GM18907 (cell line): Measurements from ENCODE around the gene ITPK1.

Experiments used
- ATAC-seq: cut with Tn5 transposase; IDR thresholded peaks from one replicate; pipeline ENCODE4 v1.9.1; 2021; ENCODE audit warnings: mild to moderate bottlenecking, moderate library complexity; ENCODE audit not compliant: unreplicated experiment

The ITPK1 gene

DNA sequence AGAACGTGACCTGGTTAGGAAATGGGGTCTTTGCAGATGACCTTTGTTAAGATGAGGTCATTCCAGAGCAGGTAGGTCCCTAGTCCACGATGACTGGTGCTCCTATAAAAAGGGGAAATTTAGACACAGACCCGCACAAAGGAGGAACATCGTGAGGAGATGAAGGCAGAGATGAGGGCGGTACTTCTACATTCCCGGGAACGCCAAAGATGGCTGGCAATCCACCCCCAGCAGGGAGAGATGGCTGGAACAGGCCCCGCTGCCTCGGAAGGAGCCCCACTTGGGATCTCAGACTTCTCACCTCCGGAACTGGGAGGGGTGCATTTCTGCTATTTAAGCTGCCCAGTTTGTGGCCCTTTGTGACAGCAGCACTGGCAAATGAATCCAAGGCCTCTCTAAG is 85.0 kb downstream of the ITPK1 start:
- ATAC-seq = no peak

DNA sequence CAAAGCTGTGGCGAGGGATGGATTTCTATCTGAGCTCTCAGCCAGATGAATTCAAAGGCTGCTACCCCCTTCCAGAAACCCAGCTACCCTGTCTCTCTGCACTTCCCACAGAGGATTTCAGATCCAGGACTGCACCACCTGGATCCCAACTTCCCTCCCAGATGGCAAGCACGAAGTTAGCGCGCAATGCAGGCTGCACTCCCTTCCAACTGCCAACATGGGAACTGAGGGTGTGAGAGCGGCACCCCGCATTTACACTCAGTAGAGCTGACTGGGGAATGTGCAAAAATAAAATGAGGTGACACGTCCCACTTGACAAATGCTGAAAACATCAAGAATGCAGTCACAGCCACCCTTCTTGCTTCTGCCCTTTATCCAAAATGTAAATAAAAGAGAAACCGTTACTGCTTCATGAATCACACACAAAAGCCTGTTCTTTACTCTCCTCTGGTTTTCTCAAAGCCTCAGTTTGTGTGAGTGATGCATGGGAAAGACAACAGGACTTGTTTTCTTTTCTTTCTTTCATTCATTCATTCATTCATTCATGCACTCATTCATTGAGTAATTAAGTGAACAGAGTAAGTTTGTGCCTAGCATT is 85.7 kb downstream of the ITPK1 start:
- no peak for ATAC-seq

DNA sequence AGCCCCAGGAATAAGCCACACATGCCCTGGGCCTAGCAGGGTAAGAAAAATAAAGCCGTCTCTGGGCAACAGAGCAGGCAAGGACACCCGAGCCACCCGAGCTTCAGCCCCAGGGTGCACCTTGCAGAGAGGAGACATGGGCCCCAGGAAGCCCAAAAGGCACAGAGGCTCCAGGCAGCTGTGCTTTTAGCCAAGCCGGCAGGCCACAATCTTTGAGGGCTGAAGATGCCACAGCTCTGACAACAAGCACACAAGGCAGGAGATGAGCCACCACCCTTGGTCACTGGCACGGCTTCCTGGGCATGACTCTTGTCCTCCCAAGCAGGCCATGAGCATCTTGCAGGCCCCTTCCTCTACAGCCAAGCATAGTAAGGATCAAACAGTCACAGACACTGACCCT is 86.3 kb downstream of the ITPK1 start:
- ATAC-seq = no peak

DNA sequence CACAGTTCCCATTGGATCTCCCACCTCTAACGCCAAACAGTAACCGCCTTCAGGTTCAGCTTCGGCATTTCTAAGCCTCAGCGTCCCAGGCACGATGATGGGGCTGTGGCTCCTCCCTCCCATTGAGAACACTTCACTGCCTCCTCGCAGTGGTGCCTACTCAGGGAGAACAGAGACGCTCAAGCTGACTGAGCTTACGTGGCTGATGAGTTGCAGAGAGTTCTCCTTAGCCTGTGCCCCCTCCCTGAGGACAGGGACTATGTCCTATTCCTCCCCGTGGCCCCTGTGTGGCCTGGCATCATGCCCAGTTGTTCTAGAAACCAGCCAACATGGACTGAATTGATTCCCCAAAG is 87.0 kb downstream of the ITPK1 start:
- ATAC-seq = no peak

DNA sequence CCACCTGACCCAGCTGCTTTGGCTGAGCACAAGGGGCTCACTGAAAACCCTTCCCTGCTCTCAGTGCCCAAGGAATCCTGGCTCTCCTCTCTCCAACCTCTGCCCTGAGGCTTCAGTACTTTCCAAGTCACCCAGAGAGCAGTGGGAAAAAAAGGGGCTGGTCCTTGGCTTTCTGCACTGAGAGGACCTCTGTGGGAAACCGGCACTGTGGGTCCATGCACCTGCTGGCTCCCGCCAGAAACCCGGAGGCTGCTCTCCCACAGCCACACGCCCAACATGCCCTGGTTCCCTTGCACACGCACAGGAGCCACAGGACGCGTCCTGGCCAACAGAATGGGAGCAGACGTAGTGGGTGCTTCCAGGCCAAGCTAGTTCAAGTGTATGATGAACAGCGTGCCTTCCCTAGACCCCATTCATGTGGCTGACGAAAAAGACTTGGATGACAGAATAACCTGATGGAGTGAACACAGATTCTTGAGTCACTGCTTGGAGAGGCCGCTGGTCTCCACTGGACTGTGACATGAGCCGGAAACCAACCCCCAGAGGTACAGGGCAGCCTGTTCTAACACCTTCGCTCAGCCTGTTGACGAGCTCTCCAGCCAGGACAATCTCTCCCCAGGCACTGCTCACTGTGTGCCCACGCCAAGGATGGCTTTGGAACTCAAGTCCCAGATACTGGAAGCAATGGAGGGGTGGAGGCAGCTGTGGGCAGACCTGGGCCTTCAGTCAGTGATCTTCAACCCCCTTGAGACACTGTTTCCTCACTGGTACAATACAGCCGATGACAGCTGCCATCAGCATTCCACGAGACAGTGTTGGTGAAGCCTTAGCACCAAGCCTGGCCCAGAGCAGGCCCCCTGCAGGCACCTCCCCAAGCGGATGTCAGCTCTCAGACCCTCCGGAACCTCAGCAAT is 87.7 kb downstream of the ITPK1 start:
- no peak for ATAC-seq

DNA sequence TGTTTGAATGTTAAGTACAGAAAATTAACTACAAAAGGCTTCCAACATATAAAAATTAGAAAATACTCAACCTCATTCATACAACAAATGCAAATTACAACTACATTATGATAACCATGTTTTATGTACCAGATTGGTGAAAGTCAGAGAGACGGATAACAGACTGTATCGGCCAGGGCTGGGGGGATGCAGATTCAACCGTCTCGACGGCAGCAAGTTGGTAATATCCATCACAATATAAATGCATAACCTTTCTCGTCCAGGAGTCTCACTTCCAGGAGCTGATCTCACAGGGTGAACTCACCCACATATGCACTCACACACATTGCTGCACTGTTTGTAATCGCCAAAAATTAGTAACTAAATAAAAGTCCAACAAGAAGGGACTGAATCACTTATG is 89.4 kb downstream of the ITPK1 start:
- no peak for ATAC-seq

DNA sequence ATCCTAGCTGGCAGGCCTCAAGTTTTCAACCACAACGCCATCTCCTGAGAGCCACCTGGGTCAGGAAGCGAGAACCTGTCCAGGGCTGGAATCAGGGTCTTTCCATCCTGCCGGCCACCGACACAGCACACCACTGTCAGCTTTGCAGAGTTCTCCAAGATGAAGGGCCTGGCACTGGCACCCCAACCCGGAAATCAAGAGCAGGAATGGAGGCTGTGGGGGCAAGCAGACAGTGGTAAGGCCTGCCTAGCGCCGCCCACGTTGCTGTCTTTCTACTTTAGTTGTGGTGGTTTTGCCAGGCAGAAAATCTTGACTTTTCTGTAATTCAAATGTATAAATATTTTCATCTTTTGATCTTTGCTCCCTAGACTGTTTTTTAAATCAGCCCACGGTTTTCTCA is 90.7 kb downstream of the ITPK1 start:
- no peak for ATAC-seq

DNA sequence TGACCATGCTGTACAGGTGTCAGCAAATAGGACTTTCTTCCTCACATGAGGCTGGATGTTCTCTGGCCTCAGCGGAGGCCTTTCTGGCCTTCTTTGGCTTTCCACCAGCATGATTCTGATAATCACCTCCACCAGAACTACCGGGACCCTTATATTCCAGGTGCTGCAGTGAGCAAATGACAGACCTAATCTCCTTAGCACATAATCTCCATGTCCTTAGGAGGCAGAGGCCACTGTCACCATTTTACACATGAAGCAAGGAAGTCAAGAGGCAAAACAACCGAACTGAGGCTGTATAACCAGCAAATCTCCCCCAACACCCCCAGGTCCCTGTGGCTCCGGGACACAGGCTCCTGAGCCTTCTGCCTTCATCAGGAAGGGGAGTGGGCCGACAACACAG is 91.2 kb downstream of the ITPK1 start:
- ATAC-seq = no peak

DNA sequence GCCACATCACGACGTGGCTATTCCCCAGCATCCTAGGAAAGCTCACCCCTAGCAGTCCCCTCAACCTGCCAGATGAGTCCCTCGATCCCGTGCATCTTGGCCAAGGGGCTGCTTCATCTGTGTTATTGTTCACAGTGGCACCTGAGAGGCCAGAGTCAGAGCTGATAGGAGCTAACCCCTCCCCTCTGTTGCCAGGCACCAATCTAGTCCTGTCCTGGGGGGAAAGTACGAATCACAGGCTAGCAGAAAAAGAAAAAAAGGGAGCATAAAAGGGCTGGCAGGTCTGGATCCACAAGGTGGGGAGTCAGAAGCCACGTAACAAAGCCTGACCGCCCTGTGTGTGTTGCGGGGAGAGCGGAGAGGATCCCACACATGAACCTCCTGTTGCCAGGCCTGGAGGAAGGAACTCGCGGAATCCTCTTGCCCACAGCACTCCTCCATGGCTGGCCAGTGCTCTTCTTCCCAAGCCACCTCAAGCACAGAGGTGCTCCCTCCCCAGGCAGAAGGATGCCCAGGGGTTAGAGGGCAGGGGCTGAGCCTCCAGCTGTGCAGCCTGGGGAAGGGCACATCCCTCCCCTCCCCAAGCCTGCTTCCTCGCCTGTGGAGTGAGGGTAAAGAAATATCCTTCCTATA is 91.8 kb downstream of the ITPK1 start:
- no peak for ATAC-seq

DNA sequence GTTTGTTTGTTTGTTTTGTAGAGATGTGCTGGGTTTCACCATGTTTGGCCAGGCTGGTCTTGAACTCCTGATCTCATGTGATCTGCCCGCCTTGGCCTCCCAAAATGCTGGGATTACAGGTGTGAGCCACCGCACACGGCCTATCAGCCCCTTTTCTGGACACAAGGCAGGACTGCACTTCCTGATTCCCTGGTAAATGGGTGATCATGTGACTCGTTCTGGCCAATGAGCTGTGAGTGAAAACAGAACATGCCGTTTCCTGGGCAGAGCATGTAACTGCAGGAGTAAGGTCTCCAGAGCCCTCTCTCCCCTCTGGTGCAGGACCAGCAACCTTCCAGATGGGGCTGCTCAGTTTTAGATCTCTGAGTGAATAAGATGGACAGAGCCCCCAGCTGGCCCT is 92.7 kb downstream of the ITPK1 start:
- no peak for ATAC-seq

DNA sequence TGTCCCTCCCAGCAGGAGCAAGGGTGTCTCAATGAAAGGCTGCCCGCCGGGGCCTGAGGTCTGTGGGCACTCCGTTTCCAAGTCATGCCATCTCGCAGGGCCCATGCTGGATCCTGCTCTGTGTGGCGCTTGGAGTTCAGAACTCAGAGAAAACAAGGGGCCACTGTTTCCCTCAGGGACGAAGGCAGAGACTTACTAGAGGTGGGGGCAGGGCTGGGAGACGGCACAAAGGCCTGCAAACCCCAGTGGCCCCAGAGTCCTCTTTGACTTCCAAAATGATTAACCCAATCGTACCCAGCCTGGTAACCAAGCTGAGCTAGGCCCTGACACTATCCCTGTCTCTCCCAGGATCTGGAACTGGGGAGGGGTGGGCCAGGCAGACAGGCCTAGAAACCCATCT is 95.8 kb downstream of the ITPK1 start:
- ATAC-seq = no peak

DNA sequence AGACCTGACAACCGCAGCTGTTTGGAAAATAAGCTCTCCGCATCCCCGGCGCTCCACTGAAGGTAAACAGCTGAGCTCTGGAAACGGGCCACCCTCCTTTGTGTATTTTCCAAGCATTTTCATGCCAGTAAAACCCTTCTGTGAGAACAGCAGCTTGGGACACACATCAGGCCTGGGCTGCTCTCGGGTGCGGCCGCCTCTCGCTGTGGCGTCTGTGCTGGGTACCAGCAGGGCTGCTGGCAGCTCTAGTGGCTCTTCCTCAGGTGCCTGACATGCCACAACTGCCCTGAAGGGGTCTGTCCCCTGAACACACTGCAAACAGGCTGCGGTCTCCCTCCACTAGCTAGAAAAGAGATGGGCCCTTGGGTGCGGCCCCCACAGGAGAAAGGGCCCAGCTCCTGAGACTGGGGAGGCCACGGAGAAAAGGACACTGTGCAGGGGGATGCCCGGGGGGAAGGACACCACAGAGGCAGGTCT is 96.3 kb downstream of the ITPK1 start:
- ATAC-seq = no peak

DNA sequence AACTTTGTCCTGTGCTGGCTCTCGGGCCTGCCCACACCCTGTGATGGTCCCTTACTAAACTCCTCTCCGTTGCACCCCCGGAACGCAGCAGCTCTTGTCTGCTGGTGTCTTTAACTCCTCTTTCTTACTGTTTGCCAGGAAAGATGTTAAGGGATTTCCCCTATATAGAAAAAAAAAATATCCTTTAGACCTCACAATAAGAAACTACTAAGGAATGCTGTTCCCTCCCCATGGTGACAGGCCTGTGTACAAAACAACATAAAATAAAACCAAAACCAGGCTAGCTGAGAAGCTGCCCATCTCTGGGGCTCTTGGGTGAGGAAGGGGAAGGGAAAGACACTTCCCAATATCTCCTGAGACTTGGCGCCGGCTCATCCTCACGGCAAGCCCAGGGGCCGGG is 97.4 kb downstream of the ITPK1 start:
- ATAC-seq = no peak

DNA sequence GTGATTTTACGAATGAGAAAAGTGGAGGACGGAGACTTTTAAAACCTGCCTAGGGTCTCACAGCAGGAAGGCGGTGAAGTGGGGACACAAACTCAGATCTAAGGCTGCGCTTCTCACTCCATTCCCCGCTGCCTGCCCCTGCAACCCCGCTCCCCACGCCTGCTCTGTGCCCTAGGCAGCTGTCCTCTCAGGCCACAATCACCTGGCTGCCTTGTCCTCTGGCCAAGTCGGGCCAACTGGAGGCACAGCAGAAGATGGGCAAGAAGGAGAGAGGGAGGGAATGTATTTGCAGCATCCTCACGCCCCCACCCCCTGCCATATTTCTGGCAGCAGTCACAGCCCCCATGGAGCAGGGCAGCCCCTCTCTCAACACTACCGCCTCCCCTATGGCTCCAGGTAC is 97.8 kb downstream of the ITPK1 start:
- no peak for ATAC-seq

DNA sequence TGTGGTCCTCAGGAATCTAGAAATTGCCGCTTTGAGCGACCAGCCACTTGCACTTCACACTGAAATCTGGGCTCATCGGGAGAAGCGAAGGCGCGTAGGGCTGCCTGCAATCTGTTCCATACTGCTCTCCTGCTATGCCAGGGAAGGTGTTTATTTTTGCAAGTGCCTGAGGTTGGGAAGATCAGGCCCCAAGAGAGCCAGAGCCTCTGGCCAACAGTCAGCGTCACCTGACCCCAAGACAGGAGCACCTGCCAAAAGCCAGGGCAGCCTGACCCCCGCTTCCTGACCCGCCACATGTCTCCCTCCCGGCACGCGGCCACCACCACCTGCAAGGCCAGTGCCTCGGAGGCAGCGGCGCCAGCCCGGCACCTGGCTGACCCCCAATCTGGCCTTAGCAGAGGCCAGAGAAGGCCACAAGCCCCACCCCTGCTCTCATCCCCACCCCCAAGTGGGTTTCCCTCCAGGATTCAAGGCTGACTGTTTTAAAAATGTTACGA is 98.4 kb downstream of the ITPK1 start:
- ATAC-seq = no peak

DNA sequence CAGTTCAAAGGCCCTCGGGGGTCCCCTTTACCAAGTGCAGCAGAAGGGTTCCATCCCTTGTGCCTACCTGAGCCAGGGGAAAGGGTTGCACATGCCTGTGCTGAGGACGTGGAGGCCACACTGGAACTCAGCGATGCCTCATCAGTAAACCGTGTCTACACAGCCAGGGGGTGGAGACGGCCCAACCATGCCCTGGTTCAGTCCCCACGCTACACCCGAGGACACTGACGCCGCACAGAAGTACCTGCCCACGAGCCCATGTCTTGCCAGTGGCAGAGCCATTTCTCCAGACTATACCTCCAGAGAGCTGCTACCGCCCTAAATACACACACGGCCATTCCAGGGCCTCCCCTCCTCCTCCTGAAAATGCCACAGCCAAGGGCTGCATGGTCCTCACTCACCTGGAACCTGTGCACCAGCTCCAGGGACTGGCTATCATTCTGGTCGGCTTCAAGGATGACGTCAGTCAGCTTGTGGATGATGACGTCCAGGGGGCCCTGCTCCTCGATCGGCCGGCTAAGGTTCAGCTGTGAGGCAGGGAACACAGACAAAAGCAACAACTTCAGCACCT is 99.4 kb downstream of the ITPK1 start:
- ATAC-seq = no peak

DNA sequence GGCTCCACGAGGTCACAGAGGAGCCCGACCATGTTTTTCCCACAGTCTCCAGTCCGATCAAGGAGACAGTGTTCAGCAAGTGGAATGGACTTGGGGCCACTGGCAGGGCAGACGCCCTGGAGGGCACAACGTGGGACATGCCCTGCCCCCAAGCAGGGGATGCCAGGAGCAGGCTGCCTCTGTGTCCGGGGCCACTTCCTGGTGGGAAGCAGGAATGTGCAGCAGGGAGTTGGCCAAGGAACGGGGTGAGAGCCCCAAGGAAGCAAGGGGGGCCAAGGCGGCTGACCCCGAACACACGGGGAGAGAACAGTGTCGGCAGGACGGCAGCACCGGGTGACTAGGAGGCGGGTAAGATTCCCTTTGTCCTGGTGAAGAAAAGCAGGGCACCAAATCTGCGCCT is 100.2 kb downstream of the ITPK1 start:
- no peak for ATAC-seq

DNA sequence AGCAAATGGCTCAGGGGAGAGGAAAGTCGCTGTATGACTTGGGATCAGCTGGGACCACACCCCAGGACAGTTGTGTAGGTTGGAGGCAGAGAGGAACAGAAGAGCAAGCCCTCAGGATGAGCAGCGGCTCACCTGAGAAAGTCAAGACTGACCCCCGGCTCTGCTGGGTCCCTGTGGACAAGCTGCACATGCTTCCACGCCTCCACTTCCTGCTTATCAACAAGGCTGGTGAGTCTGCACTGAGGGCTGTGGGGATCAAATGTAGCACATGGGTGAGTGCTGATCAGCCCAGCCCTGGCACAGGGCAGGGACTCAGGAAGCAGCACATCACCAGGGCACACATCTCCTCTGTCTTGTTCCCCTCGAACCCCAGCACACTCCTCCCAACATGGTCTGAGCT is 100.7 kb downstream of the ITPK1 start:
- ATAC-seq = no peak

DNA sequence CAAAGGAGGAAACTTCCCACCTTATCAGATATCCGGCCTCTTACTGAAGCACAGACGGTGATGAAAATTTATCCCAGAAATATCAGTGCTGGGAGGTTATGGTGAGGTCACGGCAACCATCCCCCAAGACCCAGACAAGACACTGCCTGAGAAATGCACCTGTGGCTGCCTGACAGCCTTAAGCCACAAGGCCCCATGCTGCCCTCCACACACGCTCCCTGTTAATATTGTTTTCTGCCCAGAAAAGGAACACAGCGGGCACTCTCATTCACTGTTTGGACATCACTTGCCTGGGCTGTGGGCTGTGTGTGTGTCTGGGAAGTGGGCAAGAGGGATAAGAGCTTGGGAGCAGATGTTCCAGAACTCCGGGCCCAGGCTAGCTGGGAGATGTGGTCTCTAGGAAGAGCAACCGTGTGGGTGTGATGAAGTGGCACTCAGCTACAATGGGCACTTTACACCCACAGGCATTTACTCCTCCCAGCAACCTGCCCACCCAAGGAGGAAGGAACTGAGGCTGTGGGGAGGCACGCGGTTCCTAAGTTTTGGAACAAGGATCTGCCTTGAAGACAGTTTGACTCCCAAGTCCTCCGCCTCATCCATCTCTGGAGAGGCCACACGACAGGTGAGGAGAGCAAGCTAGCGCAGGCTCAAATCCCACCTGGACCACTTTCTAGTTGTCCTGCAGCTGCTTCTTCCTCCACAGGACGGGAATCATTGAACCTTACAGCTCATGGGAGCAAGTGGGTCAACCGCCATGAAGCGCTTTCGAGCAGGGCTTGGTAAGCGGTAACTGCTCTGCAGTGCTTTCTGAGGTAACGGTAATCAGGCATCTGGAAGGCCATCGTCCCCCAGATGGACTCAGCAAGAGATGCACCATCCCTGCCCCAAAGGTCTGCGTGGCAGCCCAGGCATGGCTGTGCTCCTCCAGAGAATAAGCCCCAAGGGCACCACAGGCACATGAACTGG is 101.4 kb downstream of the ITPK1 start:
- ATAC-seq = no peak

DNA sequence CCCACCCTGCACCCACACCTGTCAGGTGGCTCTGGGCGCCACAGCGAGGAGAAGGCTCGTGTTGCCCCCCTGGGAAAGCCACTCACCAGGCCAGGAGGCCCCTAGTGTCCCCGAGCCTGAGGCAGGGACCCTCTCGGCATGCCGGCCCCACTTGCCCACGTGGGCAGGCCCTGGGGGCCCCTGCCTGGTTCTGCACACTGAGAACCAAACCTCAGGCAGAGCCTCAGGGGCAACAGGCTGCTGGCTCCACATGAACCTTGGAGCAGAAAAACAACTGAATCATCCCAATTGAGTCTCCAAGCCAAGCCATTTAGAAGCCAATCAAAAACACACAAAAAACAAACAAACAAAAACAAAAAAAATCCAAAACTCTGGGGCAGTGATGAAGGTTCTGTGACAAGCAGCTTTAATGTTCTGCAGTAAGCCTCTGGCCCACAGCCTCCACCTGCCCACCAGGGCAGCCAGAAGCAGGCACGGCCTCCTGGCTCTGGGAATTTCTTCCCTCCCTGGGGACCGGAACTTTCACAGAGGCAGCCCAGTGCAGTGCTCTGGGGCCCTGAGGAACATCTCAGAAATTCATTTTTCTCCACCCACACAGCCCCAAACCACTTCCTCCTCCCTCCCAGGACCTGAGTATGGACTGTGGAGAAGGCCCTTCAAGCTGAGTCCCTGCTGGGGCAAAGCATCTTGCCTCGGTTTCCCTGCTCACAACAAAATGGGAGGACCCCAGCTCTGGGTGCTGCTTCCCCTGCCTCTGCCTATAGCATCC is 102.6 kb downstream of the ITPK1 start:
- ATAC-seq = no peak
